22Rv1 (cell line): ENCODE results near the gene NYAP2.

Source experiments
- ZFX ChIP-seq: fragments of 450-650 bp; IDR thresholded peaks from 2 replicates; pipeline ENCODE4 v1.6.1; 2017; ENCODE audit warnings: antibody characterized with exemption, borderline replicate concordance
- TF ChIP-seq, protein P1 (sequence below): fragments of 450-650 bp; IDR thresholded peaks from 2 replicates; pipeline ENCODE4 v1.5.1; 2017; ENCODE audit warnings: mild to moderate bottlenecking

DNA sequence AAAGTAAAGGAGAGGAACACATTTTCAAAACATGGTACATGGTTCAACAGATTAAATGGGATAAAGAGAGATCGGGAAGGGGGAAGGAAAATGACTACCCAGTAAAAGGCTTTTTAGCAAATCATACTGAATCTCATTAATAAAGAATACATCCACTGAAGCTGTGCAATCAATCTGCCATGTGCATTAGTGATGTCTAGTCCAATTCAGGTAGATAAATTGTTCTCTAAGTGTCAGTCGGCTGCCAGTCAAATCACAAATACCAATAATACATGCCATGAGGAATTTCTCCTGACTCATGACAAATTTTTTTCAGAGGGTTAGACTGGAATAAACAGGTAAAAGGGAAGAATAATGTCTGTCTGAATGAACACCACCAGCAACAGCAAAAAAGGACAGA, 22.6 kb downstream of the NYAP2 start:
- TF ChIP-seq, protein P1, sequence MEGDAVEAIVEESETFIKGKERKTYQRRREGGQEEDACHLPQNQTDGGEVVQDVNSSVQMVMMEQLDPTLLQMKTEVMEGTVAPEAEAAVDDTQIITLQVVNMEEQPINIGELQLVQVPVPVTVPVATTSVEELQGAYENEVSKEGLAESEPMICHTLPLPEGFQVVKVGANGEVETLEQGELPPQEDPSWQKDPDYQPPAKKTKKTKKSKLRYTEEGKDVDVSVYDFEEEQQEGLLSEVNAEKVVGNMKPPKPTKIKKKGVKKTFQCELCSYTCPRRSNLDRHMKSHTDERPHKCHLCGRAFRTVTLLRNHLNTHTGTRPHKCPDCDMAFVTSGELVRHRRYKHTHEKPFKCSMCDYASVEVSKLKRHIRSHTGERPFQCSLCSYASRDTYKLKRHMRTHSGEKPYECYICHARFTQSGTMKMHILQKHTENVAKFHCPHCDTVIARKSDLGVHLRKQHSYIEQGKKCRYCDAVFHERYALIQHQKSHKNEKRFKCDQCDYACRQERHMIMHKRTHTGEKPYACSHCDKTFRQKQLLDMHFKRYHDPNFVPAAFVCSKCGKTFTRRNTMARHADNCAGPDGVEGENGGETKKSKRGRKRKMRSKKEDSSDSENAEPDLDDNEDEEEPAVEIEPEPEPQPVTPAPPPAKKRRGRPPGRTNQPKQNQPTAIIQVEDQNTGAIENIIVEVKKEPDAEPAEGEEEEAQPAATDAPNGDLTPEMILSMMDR: no peak
- TF ChIP-seq ZFX: no peak
